Measurements from ENCODE around the gene PARD6G.
"Not testable (repeated sequence)": the region's sequence is repeated elsewhere in the genome, so short reads cannot be mapped to it uniquely, and the experiment has no call there.

Gene PARD6G

DNA sequence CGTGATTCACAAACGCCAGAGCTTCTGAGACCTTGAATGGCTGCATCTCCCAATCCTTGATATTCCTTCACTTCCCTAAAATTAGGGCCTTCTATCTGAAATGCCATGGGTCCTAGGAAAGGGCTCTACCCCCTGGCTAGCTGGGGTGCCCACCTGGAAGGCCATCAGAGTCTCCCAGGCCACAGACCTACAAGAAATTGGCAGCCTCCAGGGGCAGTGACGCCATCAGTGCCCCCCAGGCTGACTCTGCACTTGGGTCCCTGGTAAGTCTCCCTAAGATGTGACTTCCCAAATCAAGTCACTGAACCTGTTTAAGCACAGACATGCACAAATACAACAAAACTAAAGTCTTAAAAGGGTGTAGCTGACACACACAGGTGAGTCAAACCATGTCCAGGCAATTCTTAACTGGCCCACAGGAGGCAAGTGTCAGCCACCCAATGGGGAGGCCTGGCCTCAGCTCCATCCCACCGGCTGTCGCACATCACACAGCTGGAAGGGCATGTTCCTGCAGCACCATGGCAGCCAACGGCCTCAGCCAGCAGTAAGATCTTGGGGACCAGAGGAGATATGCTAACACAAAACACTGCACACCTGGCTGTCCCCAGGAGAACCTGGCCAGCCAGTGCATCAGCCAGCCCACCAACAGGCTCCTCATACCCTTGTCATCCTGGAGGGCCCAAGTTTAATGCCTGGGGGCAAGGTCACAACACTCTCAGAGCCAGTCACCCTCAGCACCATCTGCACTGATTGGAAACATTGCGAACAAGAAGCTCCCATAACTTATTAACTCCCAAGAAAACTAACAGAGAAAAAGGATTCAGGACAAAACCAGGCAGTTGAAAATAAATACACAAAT lies 5.2 kb downstream of the PARD6G start:
- no peak for DNase-seq (ENCODE audit: low read depth)

DNA sequence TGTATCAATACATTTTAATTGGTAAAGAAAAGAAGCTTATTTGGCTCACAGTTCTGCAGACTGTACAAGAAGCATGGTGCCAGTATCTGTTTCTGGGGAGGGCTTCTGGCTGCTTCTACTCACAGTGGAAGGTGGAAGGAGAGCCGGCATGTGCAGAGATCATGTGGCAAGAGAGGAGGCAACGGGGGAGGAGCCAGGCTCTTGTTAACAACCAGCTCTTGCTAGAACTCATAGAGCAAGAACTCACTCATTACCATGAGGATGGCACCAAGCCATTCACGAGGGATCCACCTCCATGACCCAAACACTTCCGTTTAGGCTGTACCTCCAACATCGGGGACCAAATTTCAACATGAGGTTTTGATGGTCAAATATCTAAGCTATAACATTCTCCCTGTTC lies 7.5 kb downstream of the PARD6G start:
- no peak for DNase-seq (ENCODE audit: low read depth)

DNA sequence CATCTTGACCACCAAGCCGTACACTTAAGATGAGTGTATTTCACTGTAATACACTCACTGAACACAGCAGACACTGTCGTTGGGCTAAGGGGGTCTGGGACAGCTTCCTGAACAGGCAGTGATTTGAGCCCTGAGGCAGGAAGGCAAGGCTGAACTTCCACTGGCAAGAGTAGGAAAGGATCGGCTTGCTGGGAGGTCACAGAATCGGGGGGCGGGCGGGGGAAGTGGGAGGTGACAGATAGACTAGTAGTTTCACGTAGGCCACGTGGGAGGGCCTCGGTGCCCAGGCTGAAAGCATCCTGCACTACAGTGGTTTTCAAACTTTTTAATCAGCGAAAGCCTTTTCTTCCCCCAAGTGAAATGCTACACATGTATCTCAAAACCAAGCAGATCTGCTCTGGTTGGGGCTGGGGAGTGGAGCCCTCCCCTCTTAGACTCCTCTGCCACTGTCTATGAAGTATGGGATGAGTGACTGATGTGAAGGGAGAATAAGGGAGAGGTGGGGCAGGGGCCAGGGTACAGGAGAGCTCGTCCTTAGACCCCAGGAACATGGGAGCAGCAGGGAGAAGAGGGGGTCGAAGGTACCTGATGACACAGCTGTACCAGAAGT lies 8.6 kb downstream of the PARD6G start:
- DNase-seq (ENCODE audit: low read depth): no peak

DNA sequence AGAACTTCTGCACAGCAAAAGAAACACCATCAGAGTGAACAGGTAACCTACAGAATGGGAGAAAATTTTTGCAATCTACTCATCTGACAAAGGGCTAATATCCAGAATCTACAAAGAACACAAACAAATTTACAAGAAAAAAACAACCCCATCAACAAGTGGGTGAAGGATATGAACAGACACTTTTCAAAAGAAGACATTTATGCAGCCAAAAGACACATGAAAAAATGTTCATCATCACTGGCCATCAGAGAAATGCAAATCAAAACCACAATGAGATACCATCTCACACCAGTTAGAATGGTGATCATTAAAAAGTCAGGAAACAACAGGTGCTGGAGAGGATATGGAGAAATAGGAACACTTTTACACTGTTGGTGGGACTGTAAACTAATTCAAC lies 9.8 kb downstream of the PARD6G start:
- DNase-seq (ENCODE audit: low read depth): not testable (repeated sequence)

DNA sequence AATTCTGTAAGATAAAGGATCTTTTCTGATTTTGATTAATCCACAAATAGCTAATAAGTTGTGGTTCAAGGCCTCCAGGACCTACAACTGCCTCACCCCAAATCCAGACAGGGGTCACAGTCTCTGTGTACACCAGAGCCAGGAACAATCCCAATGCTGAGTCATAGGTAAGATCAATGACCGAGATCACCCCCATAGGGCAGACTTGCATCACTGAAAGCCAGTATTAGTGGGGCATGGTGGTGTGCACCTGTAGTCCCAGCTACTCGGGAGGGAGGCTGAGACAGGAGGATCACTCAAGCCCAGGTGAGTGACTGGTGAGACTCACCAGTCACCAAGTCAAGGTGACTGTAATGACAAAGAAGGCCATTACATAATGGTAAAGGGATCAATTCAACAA lies 12.9 kb downstream of the PARD6G start:
- DNase-seq (ENCODE audit: low read depth): no peak

DNA sequence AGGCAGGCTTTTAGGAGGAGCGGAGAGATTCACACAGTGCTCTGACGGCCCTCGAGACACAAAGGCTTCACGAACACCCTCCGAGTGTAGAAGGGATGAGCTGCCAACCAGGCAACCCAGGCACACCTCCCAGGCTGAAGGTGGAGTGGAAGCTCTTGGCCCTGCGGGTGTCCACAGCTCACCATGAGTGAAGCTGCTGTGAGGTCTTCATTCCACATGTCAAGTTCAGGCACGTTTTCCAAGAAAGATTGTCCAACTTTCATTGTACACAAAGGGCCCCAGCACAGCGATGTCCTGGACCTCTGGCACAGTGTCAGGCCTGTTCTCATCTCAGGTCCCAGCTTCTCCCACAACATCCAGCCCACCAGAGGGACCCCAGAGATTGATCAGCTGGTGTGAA lies 13.4 kb downstream of the PARD6G start:
- no peak for DNase-seq (ENCODE audit: low read depth)

DNA sequence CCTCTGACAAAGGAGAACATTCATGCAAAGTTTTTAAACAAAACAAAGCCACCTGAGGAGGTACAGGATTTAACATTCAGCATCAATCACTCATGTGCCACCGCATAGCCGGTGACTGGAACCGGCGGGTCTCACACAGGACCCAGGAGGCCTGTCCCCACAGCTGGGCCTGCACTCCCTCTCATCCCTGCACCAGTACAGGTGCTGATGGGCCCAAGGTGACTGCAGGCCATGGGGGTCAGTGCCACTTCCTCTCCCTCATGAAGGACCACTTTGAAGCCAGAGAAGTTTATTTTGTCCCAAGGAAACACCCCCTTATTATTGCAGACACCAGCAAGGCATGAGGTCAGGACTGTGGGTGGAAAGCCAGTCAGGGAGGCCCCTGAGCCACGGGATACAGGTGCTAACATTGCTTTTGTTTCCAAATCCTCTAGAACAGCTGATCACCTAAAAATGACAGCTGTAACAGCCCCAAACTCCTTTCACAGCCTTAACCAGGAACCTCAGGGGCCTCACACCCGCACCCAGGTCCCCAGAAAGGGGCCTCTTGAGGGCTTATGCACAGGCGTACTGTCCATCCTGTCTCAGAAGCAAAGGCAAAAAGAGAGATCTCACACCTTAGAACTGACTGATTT lies 14.0 kb downstream of the PARD6G start:
- DNase-seq (ENCODE audit: low read depth): no peak

DNA sequence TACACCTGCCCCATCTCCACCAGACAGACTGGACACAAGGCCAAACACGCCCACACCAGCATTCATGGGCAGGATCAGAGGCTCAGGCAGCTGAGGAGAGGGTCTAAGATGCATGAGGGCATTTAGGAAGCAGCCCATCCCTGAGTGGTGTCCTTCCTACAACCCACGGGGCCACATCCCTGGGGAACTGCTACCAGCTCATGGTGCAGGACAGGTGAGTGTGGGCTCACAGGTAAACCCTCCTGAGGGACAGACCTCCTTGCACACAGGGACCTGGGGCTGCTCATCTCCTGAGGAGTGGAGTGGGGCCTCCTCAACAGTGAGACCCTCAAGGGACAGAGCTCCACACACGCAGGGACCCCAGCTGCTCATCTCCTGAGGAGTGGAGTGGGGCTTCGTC lies 14.6 kb downstream of the PARD6G start:
- no peak for DNase-seq (ENCODE audit: low read depth)

DNA sequence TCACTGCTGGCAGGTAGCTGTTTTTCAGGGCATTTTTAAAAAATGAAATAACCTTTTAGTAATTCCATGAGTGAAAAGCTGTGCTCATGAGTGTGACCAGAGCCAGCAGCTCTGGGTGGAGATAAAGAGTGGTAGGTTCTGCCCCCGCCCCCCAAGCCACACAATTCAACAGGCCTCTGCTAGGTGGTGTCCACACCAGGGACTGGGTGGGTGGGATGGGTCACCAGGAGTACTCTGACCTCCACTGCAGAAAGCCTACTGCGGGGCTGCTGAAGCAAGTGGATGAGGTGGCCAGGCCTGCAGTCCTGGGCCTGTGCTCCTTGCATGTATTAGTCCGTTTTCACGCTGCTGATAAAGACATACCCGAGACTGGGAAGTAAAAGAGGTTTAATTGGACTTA lies 15.3 kb downstream of the PARD6G start:
- DNase-seq (ENCODE audit: low read depth): no peak

DNA sequence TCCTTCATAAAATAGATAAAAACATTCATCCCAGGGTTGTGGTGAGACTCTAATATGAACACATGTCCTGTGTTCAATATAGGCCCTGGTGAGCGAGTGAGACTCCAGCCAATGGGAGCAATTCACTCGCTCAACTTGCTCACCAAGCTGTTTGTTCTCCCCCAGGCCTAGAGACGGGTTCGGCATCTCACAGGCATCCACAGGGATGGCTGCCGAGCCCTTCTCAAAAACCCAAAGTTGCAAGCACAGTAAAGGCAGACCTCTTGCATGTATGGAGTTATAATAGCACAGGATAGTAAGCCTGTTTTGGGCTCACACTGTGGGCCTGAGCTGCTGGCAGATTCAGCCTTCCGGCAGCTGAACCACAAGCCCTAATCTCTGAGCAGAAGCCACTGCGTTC lies 15.7 kb downstream of the PARD6G start:
- DNase-seq (ENCODE audit: low read depth): no peak

DNA sequence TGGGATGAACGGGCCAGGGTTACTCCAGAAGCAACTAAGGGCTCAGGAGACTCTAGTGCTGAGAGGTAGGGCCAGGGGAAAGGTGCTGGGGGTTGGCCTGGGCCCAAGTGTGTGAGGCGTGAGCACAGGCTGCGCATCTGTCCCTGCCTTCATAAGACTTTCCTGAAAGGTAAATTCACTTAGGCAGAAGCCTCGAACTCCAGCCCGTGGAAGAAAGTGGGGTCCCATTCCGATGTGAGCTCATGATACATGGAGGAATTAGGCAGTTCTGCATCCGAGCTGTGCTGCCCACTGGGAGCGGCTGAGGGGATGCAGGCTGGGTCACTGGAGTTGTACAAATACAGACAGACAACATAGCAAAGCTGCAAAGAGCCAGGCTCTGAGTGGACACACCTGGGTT lies 16.2 kb downstream of the PARD6G start:
- DNase-seq (ENCODE audit: low read depth): no peak

DNA sequence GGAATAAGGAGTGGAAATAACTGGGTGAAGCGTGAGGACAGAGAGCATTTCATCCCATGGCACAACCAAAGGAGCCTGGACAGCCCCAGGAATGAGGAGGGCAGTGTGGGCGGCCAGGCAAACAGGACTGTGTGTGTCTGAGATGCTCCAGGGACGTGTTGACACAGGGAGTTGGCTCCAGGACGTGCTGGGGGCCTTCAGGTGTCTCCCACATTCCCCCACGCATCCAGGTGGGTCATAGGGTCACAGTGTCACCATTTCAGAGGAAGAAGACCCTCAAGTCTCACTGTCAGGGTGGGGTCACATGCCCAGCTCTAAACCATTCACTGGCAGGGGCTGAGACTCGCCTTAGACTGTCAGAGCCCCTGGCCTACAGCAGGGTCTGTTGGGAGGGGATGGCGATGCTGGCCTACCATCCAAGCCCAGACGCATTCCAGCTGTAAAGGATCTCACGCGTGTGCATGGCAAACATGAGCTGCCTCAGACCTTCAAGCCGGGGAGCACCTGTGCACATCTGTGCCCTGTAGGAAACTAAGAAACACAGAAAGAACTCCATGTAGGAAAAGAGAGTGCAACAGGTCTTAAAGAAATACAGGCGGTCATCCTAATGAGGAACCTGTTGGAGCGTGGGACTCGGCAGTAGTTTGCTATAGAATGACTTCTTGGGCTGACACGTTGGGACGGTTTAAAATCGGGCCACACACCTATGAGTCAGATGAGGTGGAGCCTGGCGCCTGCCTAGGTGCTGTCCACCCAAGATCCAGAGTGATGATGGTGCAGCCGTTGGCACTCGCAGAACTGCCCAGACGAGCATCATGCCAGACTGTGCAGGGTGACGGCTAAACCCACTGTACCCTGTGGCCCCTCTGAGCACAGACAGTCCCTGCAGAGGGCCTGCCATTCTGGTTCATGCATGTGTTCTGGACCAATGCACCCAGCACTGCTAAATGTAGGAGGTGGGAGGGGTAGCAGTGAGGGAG lies 17.3 kb downstream of the PARD6G start:
- DNase-seq (ENCODE audit: low read depth): no peak

DNA sequence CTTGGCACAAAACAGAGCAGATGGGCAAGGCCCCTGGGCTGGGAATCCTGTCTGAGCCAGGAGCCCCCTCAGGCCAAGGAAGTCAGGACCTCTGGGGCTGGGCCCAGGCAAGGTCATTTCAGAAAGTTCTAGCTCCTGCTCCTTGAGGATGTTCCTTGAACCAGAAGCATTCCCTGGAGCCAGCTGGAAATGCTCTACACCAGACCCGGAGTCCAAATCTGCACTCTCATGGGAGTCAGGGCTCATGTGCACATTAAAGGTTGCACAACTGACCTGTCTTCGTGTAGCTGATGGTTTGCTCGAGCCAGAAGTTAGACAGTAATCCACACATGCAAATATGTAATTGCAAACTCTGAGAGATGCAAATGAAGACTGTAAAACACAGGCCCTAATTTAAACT lies 18.0 kb downstream of the PARD6G start:
- DNase-seq (ENCODE audit: low read depth): no peak

DNA sequence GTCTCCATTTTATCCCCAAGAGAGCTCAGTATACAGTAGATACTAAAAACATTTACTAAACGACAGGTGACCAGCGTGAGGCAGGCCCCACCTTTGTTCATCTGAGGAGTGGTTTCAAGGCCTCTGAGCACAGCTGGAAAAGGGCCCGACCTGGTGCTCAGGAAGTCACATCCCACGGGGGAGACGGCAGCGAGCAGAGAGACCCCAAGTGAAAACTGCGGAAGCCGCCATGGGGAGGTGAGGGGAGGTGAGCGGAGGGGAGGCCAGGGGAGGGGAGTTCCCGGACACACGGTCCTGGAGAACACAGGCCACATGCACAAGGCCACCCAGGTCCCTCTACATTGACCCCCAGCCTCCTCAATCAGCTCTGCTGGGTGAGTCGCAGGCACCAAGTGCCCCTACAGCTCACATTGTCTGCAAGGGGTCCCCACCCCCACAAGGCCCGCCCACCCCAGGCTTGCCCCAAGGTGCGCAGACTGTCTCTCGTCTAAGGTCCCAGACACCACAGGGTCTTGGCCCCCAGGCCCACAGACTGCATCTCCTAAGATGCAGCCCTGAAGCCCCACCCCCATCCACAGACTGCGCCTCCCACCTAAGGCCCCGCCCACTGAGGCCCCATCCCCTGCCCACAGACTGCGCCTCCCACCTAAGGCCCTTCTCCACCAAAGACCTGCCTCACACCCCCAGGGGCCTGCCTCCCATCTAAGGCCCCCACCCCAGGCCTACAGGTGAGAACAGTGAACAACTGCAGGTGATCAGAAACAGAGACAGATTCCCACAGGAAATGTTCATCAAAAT lies 19.1 kb downstream of the PARD6G start:
- DNase-seq (ENCODE audit: low read depth): no peak

DNA sequence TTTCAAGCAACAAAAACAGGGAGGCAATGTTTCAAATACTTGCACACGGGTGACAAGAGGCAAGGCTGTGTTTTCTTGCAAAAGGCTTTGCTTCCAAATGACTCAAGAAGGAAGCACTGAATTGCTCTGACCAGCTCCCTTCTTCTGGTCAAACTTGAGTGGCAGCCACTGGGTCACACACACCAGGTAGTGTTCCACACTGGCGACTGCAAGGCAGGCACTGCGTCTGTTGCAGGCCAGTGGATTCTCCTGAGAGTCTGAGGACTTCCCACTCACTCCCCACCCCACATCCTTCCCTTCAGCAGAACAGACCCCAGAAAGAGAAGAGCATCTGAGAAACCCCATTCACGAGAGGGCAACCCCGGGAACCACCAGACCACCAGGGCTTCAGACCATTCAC lies 19.8 kb downstream of the PARD6G start:
- DNase-seq (ENCODE audit: low read depth): no peak

DNA sequence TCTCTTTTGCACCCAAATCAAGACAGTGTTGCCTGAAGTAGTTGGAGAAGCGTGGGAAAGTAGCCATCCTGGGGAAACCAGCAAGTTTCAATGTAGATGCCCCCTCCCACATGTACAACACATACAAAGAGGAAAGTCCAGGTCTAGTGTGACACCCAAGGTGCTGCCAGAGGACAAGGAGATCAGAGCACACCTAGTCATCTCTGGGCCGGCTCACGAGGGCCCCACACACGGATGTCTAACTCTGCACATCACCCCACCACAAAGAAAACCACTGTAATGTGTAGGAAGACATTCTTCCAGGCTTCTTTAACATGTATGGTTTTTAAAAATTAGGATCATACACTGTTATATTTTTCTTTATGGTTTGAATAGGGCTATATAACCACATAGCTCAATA lies 21.6 kb downstream of the PARD6G start:
- DNase-seq (ENCODE audit: low read depth): no peak

DNA sequence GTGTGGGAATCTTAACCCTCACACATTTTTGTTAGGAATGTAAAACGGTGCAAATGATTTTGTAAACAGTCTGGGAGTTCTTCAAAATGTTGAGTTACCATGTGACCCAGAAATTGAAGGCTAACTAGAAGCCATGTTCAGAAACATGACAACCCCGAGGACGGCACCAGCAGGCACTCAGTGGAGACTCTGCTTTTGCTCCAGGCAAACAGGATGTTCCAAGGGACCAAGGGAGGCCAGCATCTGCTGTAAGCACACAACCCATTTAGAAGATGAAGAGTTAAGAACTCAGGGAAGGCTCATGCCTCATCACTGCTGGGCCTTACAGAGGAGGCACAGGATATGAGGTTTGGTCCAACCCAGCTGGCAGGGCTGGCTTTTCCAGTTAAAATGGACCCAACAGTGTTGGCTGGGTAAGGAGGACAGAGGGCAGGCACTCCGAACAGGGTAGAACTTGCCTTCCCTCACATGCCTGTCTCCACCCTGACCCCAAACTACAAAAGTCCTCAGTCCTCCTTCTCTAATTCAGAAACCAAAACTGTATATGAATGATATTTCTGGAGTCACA lies 23.6 kb downstream of the PARD6G start:
- no peak for DNase-seq (ENCODE audit: low read depth)

DNA sequence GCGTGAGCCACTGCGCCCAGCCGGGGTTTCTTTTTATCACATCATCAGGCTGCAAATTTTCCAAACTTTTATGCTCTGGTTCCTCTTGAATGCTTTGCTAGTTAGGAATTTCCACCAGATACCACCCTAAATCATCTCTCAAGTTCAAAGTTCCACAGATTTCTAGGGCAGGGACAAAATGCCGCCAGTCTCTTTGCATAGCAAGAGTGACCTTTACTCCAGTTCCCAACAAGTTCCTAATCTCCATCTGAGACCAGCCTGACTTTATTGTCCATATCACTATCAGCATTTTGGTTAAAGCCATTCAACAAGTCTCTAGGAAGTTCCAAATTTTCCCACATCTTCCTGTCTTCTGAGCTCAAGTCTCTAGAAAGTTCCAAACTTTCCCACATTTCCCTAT lies 27.8 kb downstream of the PARD6G start:
- not testable (repeated sequence) for DNase-seq (ENCODE audit: low read depth)

DNA sequence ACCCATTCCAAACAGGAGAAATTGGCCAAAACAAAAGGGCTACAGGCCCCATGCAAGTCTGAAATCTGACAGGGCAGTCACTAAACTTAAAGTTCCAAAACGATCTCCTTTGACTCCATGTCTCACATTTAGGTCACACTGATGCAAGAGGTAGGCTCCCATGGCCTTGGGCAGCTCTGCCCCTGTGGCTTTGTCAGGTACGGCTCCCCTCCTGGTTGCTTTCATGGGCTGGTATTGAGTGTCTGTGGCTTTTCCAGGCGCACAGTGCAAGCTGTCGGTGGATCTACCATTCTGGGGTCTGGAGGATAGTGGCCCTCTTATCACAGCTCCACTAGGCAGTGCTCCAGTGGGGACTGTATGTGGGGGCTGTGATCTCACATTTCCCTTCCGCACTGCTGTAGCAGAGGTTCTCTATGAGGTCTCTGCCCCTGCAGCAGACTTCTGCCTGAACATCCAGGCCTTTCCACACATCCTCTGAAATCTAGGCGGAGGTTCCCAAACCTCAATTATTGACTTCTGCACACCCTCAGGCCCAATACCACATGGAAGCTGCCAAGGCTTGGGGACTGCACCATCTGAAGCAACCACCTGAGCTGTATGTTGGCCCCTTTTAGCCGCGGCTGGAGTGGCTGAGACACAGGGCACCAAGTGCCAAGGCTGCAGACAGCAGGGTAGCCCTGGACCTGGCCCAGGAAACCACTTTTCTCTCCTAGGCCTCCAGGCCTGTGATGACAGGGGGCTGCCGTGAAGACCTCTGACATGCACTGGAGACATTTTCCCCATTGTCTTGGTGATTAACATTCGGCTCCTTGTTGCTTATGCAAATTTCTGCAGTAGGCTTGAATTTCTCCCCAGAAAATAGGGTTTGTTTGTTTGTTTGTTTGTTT lies 28.7 kb downstream of the PARD6G start:
- DNase-seq (ENCODE audit: low read depth): no peak

DNA sequence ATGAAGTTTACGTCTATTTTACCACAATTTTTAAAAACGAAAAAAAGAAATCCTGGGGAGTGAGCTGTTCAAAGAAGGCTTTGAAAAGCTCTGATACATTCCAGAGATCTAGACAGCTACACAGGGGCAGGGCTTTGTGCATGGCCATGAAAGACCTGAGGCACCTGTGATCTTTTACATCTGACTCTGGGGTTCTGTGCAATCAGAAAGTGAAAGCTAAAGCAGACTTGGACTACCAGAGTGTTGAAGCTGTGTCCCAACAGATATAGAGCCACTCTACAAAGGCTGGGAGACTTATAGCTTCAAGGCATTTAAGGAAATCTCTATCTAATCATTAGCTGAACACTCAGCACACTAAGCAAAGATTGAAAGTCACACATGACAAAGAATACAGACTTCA lies 34.1 kb downstream of the PARD6G start:
- no peak for DNase-seq (ENCODE audit: low read depth)
